Parathyroid adenoma (tissue), 2 donors: ENCODE results near the gene RFC5.
"Not testable (repeated sequence)": the region's sequence is repeated elsewhere in the genome, so short reads cannot be mapped to it uniquely, and the experiment has no call there.

Experiments
- H2AFZ ChIP-seq: fragments of 300-600 bp; sonication (generic); one replicate; pipeline ENCODE4 v1.7.0; 2017; ENCODE audit warnings: antibody characterized with exemption, mild to moderate bottlenecking
- H3K27ac ChIP-seq: fragments of 300-600 bp; sonication (generic); one replicate; pipeline ENCODE4 v1.7.0; 2017
- H3K27me3 ChIP-seq: fragments of 300-600 bp; sonication (generic); one replicate; pipeline ENCODE4 v1.7.0; 2017; ENCODE audit warnings: low read length; ENCODE audit not compliant: control insufficient read depth, insufficient read depth
- H3K36me3 ChIP-seq: fragments of 300-600 bp; sonication (generic); one replicate; pipeline ENCODE4 v1.7.0; 2017; ENCODE audit warnings: low read length; ENCODE audit not compliant: control insufficient read depth, insufficient read depth
- H3K4me1 ChIP-seq: fragments of 300-600 bp; sonication (generic); one replicate; pipeline ENCODE4 v1.7.0; 2017; ENCODE audit warnings: control low read depth
- H3K4me2 ChIP-seq: fragments of 300-600 bp; sonication (generic); one replicate; pipeline ENCODE4 v1.7.0; 2017; ENCODE audit warnings: low read length
- H3K4me3 ChIP-seq: fragments of 300-600 bp; sonication (generic); one replicate; pipeline ENCODE4 v1.7.0; 2017; ENCODE audit warnings: low read depth, low read length
- H3K79me2 ChIP-seq: fragments of 300-600 bp; sonication (generic); one replicate; pipeline ENCODE4 v1.7.0; 2017; ENCODE audit warnings: control low read depth
- H3K9ac ChIP-seq: fragments of 300-600 bp; sonication (generic); one replicate; pipeline ENCODE4 v1.7.0; 2017; ENCODE audit warnings: mild to moderate bottlenecking
- H3K9me3 ChIP-seq: fragments of 300-600 bp; sonication (generic); one replicate; pipeline ENCODE4 v1.7.0; 2017; ENCODE audit warnings: low read length; ENCODE audit not compliant: control insufficient read depth
- CTCF ChIP-seq: fragments of 300-600 bp; sonication (generic); IDR thresholded peaks from one replicate; pipeline ENCODE4 v1.7.0; 2017; ENCODE audit warnings: antibody characterized with exemption, mild to moderate bottlenecking
- donor health status: primary hyperparathyroidism.

The RFC5 gene

GRCh38 chr12:118020036-118020435 is 3.5 kb downstream of the RFC5 start:
- H3K9ac ChIP-seq = no peak overlapping the region
- no peak overlapping the region for H3K4me2 ChIP-seq
- no peak overlapping the region for H2AFZ ChIP-seq
- H3K4me1 ChIP-seq = peaks cover 3% of the 10 kb centered on the region
- H3K36me3 ChIP-seq = no peaks in the 10 kb centered on the region
- no peak for TF ChIP-seq CTCF
- no peak overlapping the region for H3K27ac ChIP-seq
- H3K27me3 ChIP-seq = no peaks in the 10 kb centered on the region
- H3K4me3 ChIP-seq = no peak overlapping the region
- H3K79me2 ChIP-seq = no peaks in the 10 kb centered on the region
- H3K9me3 ChIP-seq = no peaks in the 10 kb centered on the region

GRCh38 chr12:118022097-118022727 is 5.7 kb downstream of the RFC5 start:
- not testable (repeated sequence) for H3K79me2 ChIP-seq, H3K4me3 ChIP-seq, H3K36me3 ChIP-seq, H3K4me2 ChIP-seq, H3K9me3 ChIP-seq, H2AFZ ChIP-seq, H3K4me1 ChIP-seq, H3K9ac ChIP-seq, H3K27me3 ChIP-seq, H3K27ac ChIP-seq

- H3K4me1 ChIP-seq = no peaks in the 10 kb centered on the region
- H3K9me3 ChIP-seq = no peaks in the 10 kb centered on the region
- no peaks in the 10 kb centered on the region for H3K36me3 ChIP-seq
- no peak overlapping the region for H3K9ac ChIP-seq
- no peak for TF ChIP-seq CTCF
- no peak overlapping the region for H3K4me3 ChIP-seq
- H3K79me2 ChIP-seq = no peaks in the 10 kb centered on the region
- no peak overlapping the region for H3K4me2 ChIP-seq
- no peak overlapping the region for H2AFZ ChIP-seq
- no peak overlapping the region for H3K27ac ChIP-seq
- no peaks in the 10 kb centered on the region for H3K27me3 ChIP-seq
Observed at GRCh38 chr12:118022728-118023109, 6.2 kb downstream of the RFC5 start.

GRCh38 chr12:118023301-118023860 is 6.9 kb downstream of the RFC5 start:
- Histone ChIP-seq H2AFZ (no peak overlapping the region), H3K9me3 (no peaks in the 10 kb centered on the region), H3K4me2 (no peak overlapping the region), H3K9ac (no peak overlapping the region), H3K27me3 (no peaks in the 10 kb centered on the region), H3K36me3 (no peaks in the 10 kb centered on the region), H3K79me2 (no peaks in the 10 kb centered on the region), H3K27ac (no peak overlapping the region), H3K4me1 (no peaks in the 10 kb centered on the region), H3K4me3 (no peak overlapping the region)
- no peak for TF ChIP-seq CTCF

GRCh38 chr12:118025168-118025567 is 8.7 kb downstream of the RFC5 start:
- Histone ChIP-seq H3K27me3 (no peaks in the 10 kb centered on the region), H3K4me3 (no peak overlapping the region), H2AFZ (no peak overlapping the region), H3K9me3 (no peaks in the 10 kb centered on the region), H3K79me2 (no peaks in the 10 kb centered on the region), H3K4me2 (no peak overlapping the region), H3K9ac (no peak overlapping the region), H3K27ac (no peak overlapping the region), H3K4me1 (no peaks in the 10 kb centered on the region), H3K36me3 (no peaks in the 10 kb centered on the region)
- no peak for TF ChIP-seq CTCF
